ENCODE measurements around the gene ALDH1A2.
"Not testable (repeated sequence)": the region's sequence is repeated elsewhere in the genome, so short reads cannot be mapped to it uniquely, and the experiment has no call there.

ALDH1A2 gene

GRCh38 chr15:58044551-58044950 is 21.0 kb downstream of the ALDH1A2 start:
- in situ Hi-C loops (cut with HindIII; ENCODE audit: low sequenced_read_pairs), result no loop called here

GRCh38 chr15:58043192-58043903 is 22.2 kb downstream of the ALDH1A2 start:
- in situ Hi-C loops (cut with HindIII; ENCODE audit: low sequenced_read_pairs), result no loop called here

- in situ Hi-C loops (cut with HindIII; ENCODE audit: low sequenced_read_pairs), result no loop called here
Measured at GRCh38 chr15:58042006-58042405, 23.5 kb downstream of the ALDH1A2 start.

GRCh38 chr15:58040150-58040549 is 25.4 kb downstream of the ALDH1A2 start:
- in situ Hi-C loops (cut with HindIII; ENCODE audit: low sequenced_read_pairs), result no loop called here

GRCh38 chr15:58039079-58040035 is 26.2 kb downstream of the ALDH1A2 start:
- in situ Hi-C loops (cut with HindIII; ENCODE audit: low sequenced_read_pairs), result no loop called here

GRCh38 chr15:58038426-58039078 is 27.0 kb downstream of the ALDH1A2 start:
- in situ Hi-C loops (cut with HindIII; ENCODE audit: low sequenced_read_pairs), result no loop called here

GRCh38 chr15:58037723-58038301 is 27.7 kb downstream of the ALDH1A2 start:
- in situ Hi-C loops (cut with HindIII; ENCODE audit: low sequenced_read_pairs), result no loop called here

GRCh38 chr15:58036579-58036978 is 28.9 kb downstream of the ALDH1A2 start:
- in situ Hi-C loops (cut with HindIII; ENCODE audit: low sequenced_read_pairs), result no loop called here

- in situ Hi-C loops (cut with HindIII; ENCODE audit: low sequenced_read_pairs), result not testable (repeated sequence)
Measured at GRCh38 chr15:58028392-58028791, 37.1 kb downstream of the ALDH1A2 start.

- in situ Hi-C loops (cut with HindIII; ENCODE audit: low sequenced_read_pairs), result no loop called here
Measured at GRCh38 chr15:58026552-58026951, 39.0 kb downstream of the ALDH1A2 start.

GRCh38 chr15:58026051-58026450 is 39.5 kb downstream of the ALDH1A2 start:
- in situ Hi-C loops (cut with HindIII; ENCODE audit: low sequenced_read_pairs), result no loop called here

GRCh38 chr15:58021332-58022230 is 43.9 kb downstream of the ALDH1A2 start:
- in situ Hi-C loops (cut with HindIII; ENCODE audit: low sequenced_read_pairs), result no loop called here

- in situ Hi-C loops (cut with HindIII; ENCODE audit: low sequenced_read_pairs), result no loop called here
Measured at GRCh38 chr15:58019503-58020376, 45.8 kb downstream of the ALDH1A2 start.

- in situ Hi-C loops (cut with HindIII; ENCODE audit: low sequenced_read_pairs), result no loop called here
Measured at GRCh38 chr15:58017869-58018268, 47.6 kb downstream of the ALDH1A2 start.

GRCh38 chr15:58016581-58017175 is 48.8 kb downstream of the ALDH1A2 start:
- in situ Hi-C loops (cut with HindIII; ENCODE audit: low sequenced_read_pairs), result no loop called here

- in situ Hi-C loops (cut with HindIII; ENCODE audit: low sequenced_read_pairs), result no loop called here
Measured at GRCh38 chr15:58015565-58015964, 49.9 kb downstream of the ALDH1A2 start.

- in situ Hi-C loops (cut with HindIII; ENCODE audit: low sequenced_read_pairs), result no loop called here
Measured at GRCh38 chr15:58014470-58014869, 51.0 kb downstream of the ALDH1A2 start.

GRCh38 chr15:58014040-58014439 is 51.5 kb downstream of the ALDH1A2 start:
- in situ Hi-C loops (cut with HindIII; ENCODE audit: low sequenced_read_pairs), result no loop called here

- in situ Hi-C loops (cut with HindIII; ENCODE audit: low sequenced_read_pairs), result no loop called here
Measured at GRCh38 chr15:58010983-58011382, 54.5 kb downstream of the ALDH1A2 start.

Data from DLD1 (cell line).